Transverse colon (tissue), 4 donors: Measurements from ENCODE around the gene EPN2.

Experiments used
- EP300 ChIP-seq: sonication (generic); formaldehyde crosslinking; IDR thresholded peaks from one replicate; pipeline ENCODE4 v1.6.1; 2017; ENCODE audit warnings: antibody characterized with exemption, low read depth
- POLR2A ChIP-seq: fragments of 450-650 bp; IDR thresholded peaks from one replicate; pipeline ENCODE4 v1.6.1; 2016; ENCODE audit warnings: antibody characterized with exemption, mild to moderate bottlenecking, moderate library complexity
- POLR2AphosphoS5 ChIP-seq, 3 donors: sonication (generic); formaldehyde crosslinking; IDR thresholded peaks; one replicate each; pipeline ENCODE4 v1.6.1; 2016; ENCODE audit warnings: antibody characterized with exemption in 3 of 3
- TF ChIP-seq, protein P1 (sequence below), 5 experiments: fragments of 200-600 bp in 3 of 5; fragments of 450-650 bp in 2 of 5; sonication (generic) in 3 of 5; IDR thresholded peaks; 1 replicate in 2 of 5; 2 replicates in 3 of 5; pipeline ENCODE4 v1.5.1; 2016 to 2017; ENCODE audit warnings: antibody characterized with exemption in 5 of 5, inconsistent platforms in 3 of 5, mild to moderate bottlenecking in 2 of 5, moderate library complexity in 1 of 5

DNA sequence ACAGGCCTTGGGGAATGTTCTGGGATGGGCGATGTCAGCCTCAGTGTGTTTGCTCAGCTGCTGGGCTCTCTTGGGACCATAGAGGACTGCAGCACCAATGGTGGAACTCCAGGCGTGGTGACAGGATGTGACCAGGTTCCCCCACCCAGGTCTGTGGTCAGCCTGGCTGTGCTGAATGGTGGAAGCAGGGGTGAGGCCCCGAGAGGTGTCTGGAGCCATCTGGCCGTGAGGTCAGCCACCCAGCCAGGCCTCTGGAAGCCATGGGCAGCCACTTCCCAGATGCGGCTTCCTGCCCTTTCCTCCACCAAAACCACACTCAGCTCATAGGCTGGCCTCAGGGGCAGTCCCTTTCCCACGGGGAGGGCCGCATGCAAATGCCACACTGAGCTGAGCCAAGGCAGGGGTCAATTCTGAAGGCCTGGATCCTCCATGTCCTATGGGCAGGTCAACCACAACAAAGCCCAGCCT is 133.4 kb downstream of the EPN2 start:
- TF ChIP-seq EP300 (no peak), POLR2A (no peak), POLR2AphosphoS5 (IDR thresholded peaks at IDR 0.05) (no peak)
- TF ChIP-seq, protein P1, sequence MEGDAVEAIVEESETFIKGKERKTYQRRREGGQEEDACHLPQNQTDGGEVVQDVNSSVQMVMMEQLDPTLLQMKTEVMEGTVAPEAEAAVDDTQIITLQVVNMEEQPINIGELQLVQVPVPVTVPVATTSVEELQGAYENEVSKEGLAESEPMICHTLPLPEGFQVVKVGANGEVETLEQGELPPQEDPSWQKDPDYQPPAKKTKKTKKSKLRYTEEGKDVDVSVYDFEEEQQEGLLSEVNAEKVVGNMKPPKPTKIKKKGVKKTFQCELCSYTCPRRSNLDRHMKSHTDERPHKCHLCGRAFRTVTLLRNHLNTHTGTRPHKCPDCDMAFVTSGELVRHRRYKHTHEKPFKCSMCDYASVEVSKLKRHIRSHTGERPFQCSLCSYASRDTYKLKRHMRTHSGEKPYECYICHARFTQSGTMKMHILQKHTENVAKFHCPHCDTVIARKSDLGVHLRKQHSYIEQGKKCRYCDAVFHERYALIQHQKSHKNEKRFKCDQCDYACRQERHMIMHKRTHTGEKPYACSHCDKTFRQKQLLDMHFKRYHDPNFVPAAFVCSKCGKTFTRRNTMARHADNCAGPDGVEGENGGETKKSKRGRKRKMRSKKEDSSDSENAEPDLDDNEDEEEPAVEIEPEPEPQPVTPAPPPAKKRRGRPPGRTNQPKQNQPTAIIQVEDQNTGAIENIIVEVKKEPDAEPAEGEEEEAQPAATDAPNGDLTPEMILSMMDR (IDR thresholded peaks at IDR 0.05), result no peak
